ENCODE data around the gene JAG1.

DNA sequence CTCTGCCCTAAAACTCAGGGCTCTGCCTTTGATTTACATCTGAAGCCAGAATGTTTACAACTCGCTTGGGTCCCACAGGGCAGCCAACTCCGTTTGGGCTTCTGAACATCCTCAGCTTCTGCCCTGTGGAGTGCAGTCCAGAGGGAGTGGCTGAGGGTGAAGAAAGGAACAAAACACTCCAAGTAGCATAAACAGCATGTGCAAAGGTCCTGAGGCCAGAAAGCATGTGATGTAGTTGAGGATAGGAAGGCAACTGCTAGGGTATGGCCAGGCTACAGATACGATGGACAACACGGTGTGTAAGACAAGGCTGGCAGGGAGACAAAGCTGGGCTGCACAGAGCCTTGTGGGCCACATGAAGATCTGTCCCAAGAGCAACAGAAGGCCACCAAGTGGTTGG lies 12.5 kb downstream of the JAG1 start:
- TF ChIP-seq CTCF (IDR thresholded peaks at IDR 0.05) = no peak
- no peak for TF ChIP-seq EP300 (IDR thresholded peaks at IDR 0.05)
- no peak for TF ChIP-seq POLR2A (IDR thresholded peaks at IDR 0.05)
